ENCODE data around the gene WFS1.

The WFS1 gene

GRCh38 chr4:6319530-6320150, 50.0 kb downstream of the WFS1 start:
- no peak for TF ChIP-seq CTCF (conservative IDR thresholded peaks at IDR 0.05; ENCODE audit: low read depth, low read length)
- no peak for DNase-seq (ENCODE audit: low read depth)
- no peak overlapping the region for H3K4me3 ChIP-seq (ENCODE audit: low read length)

- TF ChIP-seq CTCF (conservative IDR thresholded peaks at IDR 0.05; ENCODE audit: low read depth, low read length), result no peak
- DNase-seq (ENCODE audit: low read depth), result no peak
- no peak overlapping the region for H3K4me3 ChIP-seq (ENCODE audit: low read length)
These were observed 51.0 kb downstream of the WFS1 start for GRCh38 chr4:6320663-6321062.

- no peak for TF ChIP-seq CTCF (conservative IDR thresholded peaks at IDR 0.05; ENCODE audit: low read depth, low read length)
- no peak overlapping the region for H3K4me3 ChIP-seq (ENCODE audit: low read length)
- no peak for DNase-seq (ENCODE audit: low read depth)
These were observed 51.7 kb downstream of the WFS1 start for GRCh38 chr4:6321361-6321760.

GRCh38 chr4:6322067-6322760, 52.6 kb downstream of the WFS1 start:
- no peak for DNase-seq (ENCODE audit: low read depth)
- no peak for TF ChIP-seq CTCF (conservative IDR thresholded peaks at IDR 0.05; ENCODE audit: low read depth, low read length)
- no peak overlapping the region for H3K4me3 ChIP-seq (ENCODE audit: low read length)

GRCh38 chr4:6322761-6323566, 53.3 kb downstream of the WFS1 start:
- no peak for TF ChIP-seq CTCF (conservative IDR thresholded peaks at IDR 0.05; ENCODE audit: low read depth, low read length)
- H3K4me3 ChIP-seq (ENCODE audit: low read length), result no peak overlapping the region
- DNase-seq (ENCODE audit: low read depth), result no peak

- H3K4me3 ChIP-seq (ENCODE audit: low read length), result peak overlapping the region; percentile 11
- no peak for DNase-seq (ENCODE audit: low read depth)
- TF ChIP-seq CTCF (conservative IDR thresholded peaks at IDR 0.05; ENCODE audit: low read depth, low read length), result no peak
These were observed 54.9 kb downstream of the WFS1 start for GRCh38 chr4:6324461-6324998.

Measured in retinal pigment epithelial cell (primary cell).